ENCODE data around the gene KIF15.
A peak's percentile ranks its signal among the peaks of the same experiment; 100 is the strongest.
"Not testable (repeated sequence)": the region's sequence is repeated elsewhere in the genome, so short reads cannot be mapped to it uniquely, and the experiment has no call there.

KIF15 gene

GRCh38 chr3:44842376-44842775 is 80.8 kb downstream of the KIF15 start:
- H3K4me3 ChIP-seq (ENCODE audit: low read length) = no peak overlapping the region
- TF ChIP-seq ZNF274 (IDR thresholded peaks at IDR 0.05; ENCODE audit: low read depth, low read length) = no peak

DNA sequence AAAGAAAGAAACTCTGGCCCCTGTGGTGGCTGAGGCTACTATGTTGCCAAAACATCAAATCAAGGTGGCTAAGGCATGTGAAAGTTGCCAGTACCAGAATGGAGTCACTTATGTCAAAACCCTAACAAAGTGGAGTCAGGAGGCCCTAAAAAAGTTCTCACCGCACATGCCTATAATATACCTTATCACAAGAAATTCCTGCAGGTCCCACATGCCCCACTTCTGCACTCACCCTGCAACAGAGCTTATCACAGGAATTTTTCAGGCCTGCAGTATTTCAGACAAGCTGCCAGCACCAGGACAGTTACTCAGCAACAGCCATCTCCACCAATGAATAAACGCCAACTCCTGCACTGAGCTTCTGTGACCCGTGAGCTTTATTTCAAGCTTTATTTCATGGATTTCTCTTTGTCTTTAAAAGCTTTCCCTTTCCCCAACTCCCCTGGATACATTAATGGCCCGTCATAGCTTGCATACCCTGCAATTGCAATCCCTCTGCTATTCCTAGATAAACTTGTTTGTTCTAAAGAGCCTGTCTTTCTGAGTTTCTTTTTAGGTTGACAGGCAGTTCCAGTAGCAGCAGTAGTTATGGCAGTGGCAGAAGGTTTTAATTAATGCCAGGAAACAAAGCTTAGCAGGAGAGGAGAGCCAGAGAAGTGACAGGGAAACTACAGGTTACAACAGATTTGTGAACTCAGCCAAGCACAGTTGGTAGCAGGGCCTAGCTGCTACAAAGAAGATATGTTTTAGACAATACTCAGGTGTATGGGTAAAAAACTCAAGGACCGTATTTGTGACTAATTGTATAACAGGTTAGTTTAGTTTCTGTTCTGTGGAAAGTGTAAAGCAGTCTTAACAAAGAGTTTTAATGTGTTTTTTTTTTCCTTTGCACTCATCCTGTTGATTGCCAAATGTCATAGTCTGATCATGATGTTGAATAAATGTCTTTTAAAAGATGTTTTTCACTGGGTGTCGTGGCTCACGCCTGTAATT is 84.2 kb downstream of the KIF15 start:
- H3K4me3 ChIP-seq (ENCODE audit: low read length) = no peak overlapping the region
- no peak for TF ChIP-seq ZNF274 (IDR thresholded peaks at IDR 0.05; ENCODE audit: low read depth, low read length)

DNA sequence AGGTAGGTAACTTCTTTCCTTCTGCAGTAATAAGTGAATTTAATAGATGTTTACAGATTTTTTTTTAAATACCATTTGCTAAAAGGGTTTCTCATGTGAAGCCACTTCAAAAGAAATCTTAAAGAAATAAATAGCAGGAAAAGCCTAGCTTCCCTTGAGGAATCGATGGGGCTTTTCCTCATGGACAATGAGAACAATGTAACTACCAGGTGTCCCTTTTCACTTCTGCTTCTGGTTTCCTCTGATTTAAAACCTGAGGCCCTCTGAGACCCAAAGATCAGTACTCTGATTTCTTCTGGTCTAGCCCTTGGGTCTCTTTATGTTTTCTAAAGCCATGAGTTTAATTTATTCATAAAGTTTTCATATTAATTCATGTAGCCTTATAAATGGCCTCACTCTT is 87.0 kb downstream of the KIF15 start:
- TF ChIP-seq ZNF274 (IDR thresholded peaks at IDR 0.05; ENCODE audit: low read depth, low read length) = no peak

GRCh38 chr3:44856663-44857062 is 95.1 kb downstream of the KIF15 start:
- not testable (repeated sequence) for H3K4me3 ChIP-seq (ENCODE audit: low read length)

More for the DNA sequence above, 87.0 kb downstream of the KIF15 start:
- H3K4me3 ChIP-seq (ENCODE audit: low read length) = no peak overlapping the region

- TF ChIP-seq ZNF274 (IDR thresholded peaks at IDR 0.05; ENCODE audit: low read depth, low read length) = no peak
- H3K4me3 ChIP-seq (ENCODE audit: low read length) = no peak overlapping the region
Measured at GRCh38 chr3:44860117-44860516, 98.5 kb downstream of the KIF15 start.

DNA sequence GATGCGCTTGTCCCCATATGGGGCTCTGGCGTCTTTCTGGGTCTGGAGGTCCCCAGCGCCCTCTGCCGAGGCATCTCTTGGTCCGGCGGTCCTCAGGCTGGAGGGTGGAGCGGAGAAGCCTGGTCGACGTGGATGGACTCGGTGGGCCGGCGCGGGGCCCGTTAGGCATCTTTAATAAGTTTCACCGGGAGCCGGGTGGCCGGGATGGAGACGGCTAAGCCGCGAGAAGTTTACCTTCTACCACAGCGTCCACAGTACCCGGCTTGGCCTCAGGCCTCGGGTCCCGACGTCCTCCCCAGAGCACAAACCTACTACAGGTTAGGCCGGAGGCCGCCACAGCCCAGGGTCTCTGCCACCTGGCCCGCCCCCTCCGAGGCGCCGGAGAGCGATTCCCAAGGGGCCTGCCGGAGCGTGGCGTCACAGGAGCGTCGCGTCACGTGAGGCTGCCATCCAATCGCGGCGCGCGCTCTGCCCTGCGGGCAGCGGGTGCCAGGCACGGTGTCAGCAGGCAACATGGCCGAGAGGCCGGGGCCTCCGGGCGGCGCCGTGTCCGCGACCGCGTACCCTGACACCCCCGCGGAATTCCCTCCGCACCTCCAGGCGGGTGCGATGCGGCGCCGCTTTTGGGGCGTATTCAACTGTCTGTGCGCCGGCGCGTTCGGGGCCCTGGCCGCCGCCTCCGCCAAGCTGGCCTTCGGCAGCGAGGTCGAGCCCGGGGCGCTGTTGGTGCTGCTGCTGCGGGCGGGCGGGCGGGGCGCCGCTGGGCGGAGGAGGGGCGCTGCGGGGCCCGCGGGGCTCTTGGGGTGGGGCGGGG is 100.0 kb downstream of the KIF15 start, which contains the start of gene TMEM42:
TMEM42 (plus strand) TSS at position 501 of the 814 bp plus-strand sequence; CDS start at position 514, 13 bp downstream.
- H3K4me3 ChIP-seq (ENCODE audit: low read length) = peak within 1 kb of the TSS; percentile 76
- no peak for TF ChIP-seq ZNF274 (IDR thresholded peaks at IDR 0.05; ENCODE audit: low read depth, low read length)

DNA sequence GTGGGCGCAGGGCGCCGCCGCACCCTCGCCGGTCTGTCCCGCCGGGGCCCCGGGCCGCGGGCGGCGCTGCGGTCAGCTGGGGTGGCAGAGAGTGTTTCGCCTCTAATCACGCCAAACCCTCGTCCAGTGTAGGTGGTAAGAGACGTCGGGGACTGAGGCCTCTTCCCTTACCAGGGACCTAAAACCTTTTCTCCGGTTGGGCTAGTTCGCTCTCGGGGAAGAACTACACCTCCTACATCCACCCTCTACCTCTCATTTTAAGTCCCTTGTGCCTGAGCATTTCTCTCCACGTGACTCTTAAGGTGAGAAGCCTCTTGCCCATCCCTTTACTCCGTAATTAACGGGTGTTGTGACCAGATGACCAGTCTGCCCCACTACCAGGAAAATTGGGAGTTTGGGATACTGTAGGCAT is 100.6 kb downstream of the KIF15 start:
- H3K4me3 ChIP-seq (ENCODE audit: low read length) = peak overlapping the region; percentile 73
- no peak for TF ChIP-seq ZNF274 (IDR thresholded peaks at IDR 0.05; ENCODE audit: low read depth, low read length)

DNA sequence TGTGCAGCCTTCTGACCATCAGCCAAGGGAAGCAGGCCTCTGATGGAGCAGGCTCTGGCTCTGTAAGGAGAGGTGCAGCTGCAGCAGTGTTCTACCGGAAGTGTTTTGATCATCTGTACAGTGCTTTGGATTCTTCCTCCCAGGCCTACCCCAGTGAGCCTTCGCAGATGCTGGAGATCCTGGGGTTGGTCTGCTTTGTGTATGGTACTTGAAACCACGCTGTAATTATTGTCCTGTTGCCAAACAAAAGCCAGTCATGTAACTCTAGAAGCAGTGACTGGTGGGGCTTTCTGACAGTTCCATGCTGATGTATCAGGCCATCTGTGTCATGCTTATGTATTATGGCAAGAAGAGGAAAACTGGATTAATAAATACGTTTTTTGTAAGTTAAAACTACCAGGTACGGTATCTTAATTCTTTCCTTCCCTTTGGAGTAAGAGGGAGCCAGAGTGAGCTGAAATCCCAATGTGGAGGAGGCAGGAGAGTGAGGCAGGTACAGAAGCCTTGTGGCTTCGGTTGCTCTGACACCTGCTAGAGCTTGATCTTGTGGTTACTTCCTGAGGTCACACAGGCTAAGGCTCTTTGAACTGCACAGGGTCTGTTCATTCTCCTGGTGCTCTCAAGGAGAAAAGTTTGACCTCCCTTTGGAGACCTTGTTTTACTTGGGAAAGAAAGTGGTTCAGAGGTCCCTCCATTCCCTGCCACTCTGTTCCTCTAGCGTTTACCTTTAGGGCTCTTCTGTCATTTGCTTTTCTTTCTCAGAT is 103.9 kb downstream of the KIF15 start:
- TF ChIP-seq ZNF274 (IDR thresholded peaks at IDR 0.05; ENCODE audit: low read depth, low read length) = no peak
- no peak overlapping the region for H3K4me3 ChIP-seq (ENCODE audit: low read length)

DNA sequence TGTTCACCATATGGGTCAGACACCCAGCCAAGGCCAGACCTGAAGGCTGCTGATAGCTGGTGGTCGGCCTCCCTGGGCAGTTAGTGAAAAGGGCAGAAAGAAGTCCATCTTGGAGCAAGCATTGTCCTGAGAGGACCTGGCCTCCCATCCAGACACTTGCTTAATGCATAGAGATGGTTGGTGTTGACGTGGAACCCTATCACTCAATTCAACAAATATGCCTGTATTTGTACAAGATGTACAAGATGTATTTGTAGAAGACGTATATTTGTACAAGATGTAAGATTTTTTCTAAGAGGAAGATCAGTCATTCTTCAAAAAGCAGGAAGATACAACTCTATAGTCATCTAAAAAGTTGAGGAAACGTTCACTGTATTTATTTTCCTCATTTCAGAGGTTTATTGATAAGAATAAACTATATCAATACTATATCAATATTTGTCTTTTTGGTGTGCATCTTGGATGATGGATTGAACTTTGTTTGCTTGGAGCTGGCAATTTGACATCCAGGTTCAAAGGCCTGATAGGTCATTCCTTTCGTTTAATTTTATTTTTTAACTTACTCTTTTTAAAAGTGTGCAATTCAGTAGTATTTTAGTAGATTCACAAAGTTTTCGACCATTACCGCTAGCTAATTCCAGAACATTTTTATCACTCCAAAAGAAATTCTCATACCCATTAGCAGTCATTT is 106.0 kb downstream of the KIF15 start:
- H3K4me3 ChIP-seq (ENCODE audit: low read length) = no peak overlapping the region
- TF ChIP-seq ZNF274 (IDR thresholded peaks at IDR 0.05; ENCODE audit: low read depth, low read length) = no peak

GRCh38 chr3:44870375-44871061 is 108.9 kb downstream of the KIF15 start:
- H3K4me3 ChIP-seq (ENCODE audit: low read length) = no peak overlapping the region
- TF ChIP-seq ZNF274 (IDR thresholded peaks at IDR 0.05; ENCODE audit: low read depth, low read length) = no peak

DNA sequence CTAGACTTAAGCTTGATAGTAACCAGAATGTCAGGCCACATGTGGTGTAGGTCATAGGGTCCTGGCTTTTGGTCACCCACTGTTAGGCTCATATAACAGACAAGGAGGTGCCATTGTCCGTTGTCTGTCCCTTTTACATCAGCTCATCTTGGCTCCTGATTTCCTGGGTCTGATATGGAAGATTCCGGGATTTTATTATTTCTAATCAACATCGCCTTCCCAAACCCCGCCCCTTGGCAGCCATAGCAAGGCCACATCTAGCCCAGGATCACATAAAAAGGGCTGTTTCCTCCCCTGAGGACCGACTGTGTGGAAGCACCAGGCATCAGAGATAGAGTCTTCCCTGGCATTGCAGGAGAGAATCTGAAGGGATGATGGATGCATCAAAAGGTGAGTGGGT is 112.7 kb downstream of the KIF15 start, which contains the start of gene TGM4:
TGM4 (plus strand) TSS at position 301 of the 400 bp plus-strand sequence; CDS start at position 372, 71 bp downstream.
- TF ChIP-seq ZNF274 (IDR thresholded peaks at IDR 0.05; ENCODE audit: low read depth, low read length) = no peak
- H3K4me3 ChIP-seq (ENCODE audit: low read length) = no peak within 1 kb of the TSS

- TF ChIP-seq ZNF274 (IDR thresholded peaks at IDR 0.05; ENCODE audit: low read depth, low read length) = no peak
- no peak overlapping the region for H3K4me3 ChIP-seq (ENCODE audit: low read length)
Measured at GRCh38 chr3:44875596-44875995, 114.0 kb downstream of the KIF15 start.

GRCh38 chr3:44877333-44877732 is 115.7 kb downstream of the KIF15 start:
- no peak for TF ChIP-seq ZNF274 (IDR thresholded peaks at IDR 0.05; ENCODE audit: low read depth, low read length)
- no peak overlapping the region for H3K4me3 ChIP-seq (ENCODE audit: low read length)
